ENCODE results near the gene WWOX.

DNA sequence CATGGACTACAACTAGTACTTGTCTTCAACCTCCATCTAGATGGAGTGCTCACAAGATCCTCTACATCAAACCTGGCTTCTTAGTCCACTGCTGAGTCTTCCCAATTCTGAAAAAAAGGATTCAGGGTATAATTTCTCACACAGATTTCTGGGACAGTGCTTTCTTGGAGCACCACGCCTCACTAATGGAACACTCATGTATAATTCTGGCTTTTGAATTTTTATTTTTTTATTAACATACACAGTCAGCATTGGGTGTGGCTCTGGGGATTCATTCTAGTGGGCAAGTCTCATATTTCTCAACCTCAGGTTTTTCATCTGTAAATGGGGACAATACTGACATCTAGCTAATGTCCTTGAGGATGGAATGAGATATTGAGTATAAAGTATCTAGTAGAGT, 696.0 kb downstream of the WWOX start:
- TF ChIP-seq, protein P1, sequence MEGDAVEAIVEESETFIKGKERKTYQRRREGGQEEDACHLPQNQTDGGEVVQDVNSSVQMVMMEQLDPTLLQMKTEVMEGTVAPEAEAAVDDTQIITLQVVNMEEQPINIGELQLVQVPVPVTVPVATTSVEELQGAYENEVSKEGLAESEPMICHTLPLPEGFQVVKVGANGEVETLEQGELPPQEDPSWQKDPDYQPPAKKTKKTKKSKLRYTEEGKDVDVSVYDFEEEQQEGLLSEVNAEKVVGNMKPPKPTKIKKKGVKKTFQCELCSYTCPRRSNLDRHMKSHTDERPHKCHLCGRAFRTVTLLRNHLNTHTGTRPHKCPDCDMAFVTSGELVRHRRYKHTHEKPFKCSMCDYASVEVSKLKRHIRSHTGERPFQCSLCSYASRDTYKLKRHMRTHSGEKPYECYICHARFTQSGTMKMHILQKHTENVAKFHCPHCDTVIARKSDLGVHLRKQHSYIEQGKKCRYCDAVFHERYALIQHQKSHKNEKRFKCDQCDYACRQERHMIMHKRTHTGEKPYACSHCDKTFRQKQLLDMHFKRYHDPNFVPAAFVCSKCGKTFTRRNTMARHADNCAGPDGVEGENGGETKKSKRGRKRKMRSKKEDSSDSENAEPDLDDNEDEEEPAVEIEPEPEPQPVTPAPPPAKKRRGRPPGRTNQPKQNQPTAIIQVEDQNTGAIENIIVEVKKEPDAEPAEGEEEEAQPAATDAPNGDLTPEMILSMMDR (IDR thresholded peaks at IDR 0.05) = no peak
- TF ChIP-seq POLR2A (IDR thresholded peaks at IDR 0.05) (no peak), EP300 (IDR thresholded peaks at IDR 0.05) (no peak)
